ENCODE results near the gene PRDM5.

DNA sequence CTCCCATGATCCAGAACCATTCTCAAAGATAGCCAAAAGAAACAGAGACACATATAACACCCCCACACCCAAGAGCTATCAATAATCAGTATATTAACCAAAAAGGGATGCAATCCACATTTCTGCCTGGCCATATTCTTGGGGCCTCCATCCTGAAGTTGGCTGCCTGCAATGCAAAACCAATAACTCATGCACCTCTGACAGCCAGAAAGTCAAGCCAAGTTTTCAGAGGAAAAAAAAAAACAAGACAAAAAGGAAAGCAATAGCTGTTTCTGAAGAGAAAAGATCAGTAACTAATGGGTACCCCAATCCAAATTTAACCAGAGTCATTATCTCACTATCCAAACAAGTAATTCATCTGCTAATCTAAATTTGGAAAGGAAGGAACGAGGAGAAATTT is 7.3 kb upstream of the PRDM5 start:
- TF ChIP-seq, protein P1, sequence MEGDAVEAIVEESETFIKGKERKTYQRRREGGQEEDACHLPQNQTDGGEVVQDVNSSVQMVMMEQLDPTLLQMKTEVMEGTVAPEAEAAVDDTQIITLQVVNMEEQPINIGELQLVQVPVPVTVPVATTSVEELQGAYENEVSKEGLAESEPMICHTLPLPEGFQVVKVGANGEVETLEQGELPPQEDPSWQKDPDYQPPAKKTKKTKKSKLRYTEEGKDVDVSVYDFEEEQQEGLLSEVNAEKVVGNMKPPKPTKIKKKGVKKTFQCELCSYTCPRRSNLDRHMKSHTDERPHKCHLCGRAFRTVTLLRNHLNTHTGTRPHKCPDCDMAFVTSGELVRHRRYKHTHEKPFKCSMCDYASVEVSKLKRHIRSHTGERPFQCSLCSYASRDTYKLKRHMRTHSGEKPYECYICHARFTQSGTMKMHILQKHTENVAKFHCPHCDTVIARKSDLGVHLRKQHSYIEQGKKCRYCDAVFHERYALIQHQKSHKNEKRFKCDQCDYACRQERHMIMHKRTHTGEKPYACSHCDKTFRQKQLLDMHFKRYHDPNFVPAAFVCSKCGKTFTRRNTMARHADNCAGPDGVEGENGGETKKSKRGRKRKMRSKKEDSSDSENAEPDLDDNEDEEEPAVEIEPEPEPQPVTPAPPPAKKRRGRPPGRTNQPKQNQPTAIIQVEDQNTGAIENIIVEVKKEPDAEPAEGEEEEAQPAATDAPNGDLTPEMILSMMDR (IDR thresholded peaks at IDR 0.05) = no peak
- no peak for TF ChIP-seq POLR2A (IDR thresholded peaks at IDR 0.05)
- TF ChIP-seq POLR2AphosphoS5 (IDR thresholded peaks at IDR 0.05) = no peak

Measured in prostate gland (tissue), 2 donors.